Mucosa of stomach (tissue), 1 donor: Measurements from ENCODE around the gene BLOC1S3.
"Not testable (repeated sequence)": the region's sequence is repeated elsewhere in the genome, so short reads cannot be mapped to it uniquely, and the experiment has no call there.

Experiments used
- H3K27me3 ChIP-seq: one replicate; pipeline ENCODE4 v1.7.0; 2013; ENCODE audit warnings: mild to moderate bottlenecking, low read length; ENCODE audit not compliant: control insufficient read depth, insufficient read depth
- H3K36me3 ChIP-seq: one replicate; pipeline ENCODE4 v1.7.0; 2013; ENCODE audit warnings: low read length; ENCODE audit not compliant: control insufficient read depth, insufficient read depth
- H3K4me1 ChIP-seq: one replicate; pipeline ENCODE4 v1.7.0; 2013; ENCODE audit warnings: mild to moderate bottlenecking, low read length; ENCODE audit not compliant: control insufficient read depth, insufficient read depth
- H3K4me3 ChIP-seq: one replicate; pipeline ENCODE4 v1.7.0; 2013; ENCODE audit warnings: low read length
- H3K9ac ChIP-seq: one replicate; pipeline ENCODE4 v1.7.0; 2013; ENCODE audit warnings: mild to moderate bottlenecking, low read length, moderate library complexity
- H3K9me3 ChIP-seq: one replicate; pipeline ENCODE4 v1.7.0; 2013; ENCODE audit warnings: mild to moderate bottlenecking, low read length, moderate library complexity; ENCODE audit not compliant: control insufficient read depth
- donor health status: Pancreatic carcinoma.

The BLOC1S3 gene

DNA sequence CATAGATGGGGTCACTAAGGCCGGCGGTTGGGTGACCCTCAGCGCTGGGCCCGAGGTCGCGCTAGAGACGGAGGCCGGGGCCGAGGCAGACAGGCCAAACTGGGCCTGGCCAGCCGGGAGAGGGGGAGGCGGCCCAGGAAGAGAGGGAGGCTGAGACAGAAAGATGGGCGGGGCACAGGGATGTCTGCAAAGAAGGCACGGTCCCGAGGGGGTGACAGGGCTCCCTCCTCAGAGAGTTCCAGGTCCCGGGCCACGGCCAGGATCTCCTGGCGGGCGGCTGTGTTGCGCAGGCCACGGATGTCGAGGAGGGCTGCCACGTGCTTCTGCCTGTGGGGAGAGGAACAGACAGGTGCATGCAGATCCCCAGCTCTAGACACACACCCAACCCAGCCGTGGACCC is 34.4 kb downstream of the BLOC1S3 start:
- Histone ChIP-seq H3K27me3 (peaks cover 12% of the 10 kb centered on the region), H3K9me3 (no peaks in the 10 kb centered on the region), H3K4me1 (peaks cover 12% of the 10 kb centered on the region), H3K4me3 (no peak overlapping the region), H3K36me3 (no peaks in the 10 kb centered on the region), H3K9ac (no peak overlapping the region)

DNA sequence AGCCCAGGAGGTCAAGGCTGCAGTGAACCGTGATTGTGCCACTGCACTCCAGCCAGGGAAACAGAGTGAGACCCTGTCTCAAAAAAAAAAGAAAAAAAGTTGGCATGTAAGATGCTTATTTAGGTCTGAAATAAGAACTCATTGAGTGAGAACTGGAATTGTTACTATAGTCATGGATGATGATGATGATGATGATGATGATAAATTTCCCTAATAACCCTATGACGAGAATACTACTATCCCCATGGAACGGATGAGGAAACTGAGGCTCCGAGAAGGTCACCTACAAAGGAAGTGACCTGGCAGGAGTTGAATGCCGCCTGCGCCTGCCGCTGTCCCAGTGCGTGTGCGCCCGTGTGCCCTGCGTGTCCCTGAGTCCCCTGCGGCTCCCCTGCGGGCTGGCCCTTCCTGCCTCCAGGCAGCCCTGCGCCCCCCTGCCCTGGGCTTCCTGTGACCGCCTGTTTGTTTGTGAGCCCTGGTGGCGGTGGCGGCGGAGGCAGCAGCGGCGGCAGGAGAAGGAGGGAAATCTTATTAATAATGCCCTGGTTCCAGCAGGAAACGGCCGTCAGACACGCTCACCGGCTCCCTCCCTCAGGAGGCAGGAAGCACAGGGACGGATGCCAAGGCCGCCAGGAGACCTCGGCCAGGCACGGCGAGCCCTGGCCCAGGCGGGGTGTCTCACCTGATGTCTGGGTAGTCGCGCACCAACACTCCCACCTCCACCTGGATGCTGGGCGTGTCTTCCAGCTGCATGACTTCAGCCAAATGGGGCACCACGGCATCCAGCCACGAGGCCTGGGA is 37.0 kb downstream of the BLOC1S3 start:
- no peak overlapping the region for H3K9ac ChIP-seq
- H3K4me3 ChIP-seq: no peak overlapping the region
- peaks cover 12% of the 10 kb centered on the region for H3K4me1 ChIP-seq
- peaks cover 12% of the 10 kb centered on the region for H3K27me3 ChIP-seq
- H3K36me3 ChIP-seq: no peaks in the 10 kb centered on the region
- H3K9me3 ChIP-seq: no peaks in the 10 kb centered on the region

GRCh38 chr19:45216667-45217066 is 38.1 kb downstream of the BLOC1S3 start:
- no peaks in the 10 kb centered on the region for H3K36me3 ChIP-seq
- H3K9ac ChIP-seq: no peak overlapping the region
- H3K27me3 ChIP-seq: peaks cover 12% of the 10 kb centered on the region
- peaks cover 5% of the 10 kb centered on the region for H3K4me1 ChIP-seq
- H3K9me3 ChIP-seq: no peaks in the 10 kb centered on the region
- H3K4me3 ChIP-seq: no peak overlapping the region

DNA sequence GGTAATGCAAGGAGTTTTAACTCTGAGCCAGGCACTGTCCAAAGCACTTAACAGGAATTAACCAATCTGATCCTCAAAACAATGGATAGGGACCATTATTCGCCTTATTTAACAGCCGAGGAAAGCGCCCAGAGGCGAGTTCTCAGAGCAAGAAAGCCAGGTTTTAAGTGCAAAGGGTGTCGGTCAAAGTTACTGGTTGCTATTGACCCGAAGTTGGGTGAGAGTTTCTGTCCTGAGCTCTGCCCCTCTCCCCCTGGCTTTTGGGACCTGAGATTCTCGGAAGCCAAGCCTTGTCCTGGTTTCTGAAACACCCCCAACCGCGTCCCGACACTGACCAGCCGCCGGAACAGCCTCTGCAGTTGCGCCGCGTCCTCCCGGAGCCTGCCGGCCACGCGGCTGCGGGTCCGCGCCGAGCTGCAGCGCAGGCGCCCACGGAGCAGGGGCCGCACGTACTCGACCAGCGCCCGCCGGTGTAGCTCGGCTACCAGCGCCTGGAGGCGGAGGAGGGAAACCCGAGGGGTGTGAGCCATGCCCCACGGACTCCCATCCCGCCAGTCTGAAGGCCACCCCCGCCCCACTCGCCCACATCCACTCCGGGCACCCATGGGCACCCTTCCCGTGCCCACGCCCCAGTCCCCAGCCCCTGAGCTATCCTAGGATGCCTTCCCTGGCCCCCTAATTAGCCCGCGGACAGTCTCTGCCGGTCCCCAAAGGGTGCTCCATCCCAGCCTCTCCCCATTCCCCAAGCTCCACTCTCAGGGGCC is 38.8 kb downstream of the BLOC1S3 start:
- no peaks in the 10 kb centered on the region for H3K9me3 ChIP-seq
- H3K36me3 ChIP-seq: no peaks in the 10 kb centered on the region
- H3K4me3 ChIP-seq: no peak overlapping the region
- no peaks in the 10 kb centered on the region for H3K4me1 ChIP-seq
- peaks cover 8% of the 10 kb centered on the region for H3K27me3 ChIP-seq
- no peak overlapping the region for H3K9ac ChIP-seq

DNA sequence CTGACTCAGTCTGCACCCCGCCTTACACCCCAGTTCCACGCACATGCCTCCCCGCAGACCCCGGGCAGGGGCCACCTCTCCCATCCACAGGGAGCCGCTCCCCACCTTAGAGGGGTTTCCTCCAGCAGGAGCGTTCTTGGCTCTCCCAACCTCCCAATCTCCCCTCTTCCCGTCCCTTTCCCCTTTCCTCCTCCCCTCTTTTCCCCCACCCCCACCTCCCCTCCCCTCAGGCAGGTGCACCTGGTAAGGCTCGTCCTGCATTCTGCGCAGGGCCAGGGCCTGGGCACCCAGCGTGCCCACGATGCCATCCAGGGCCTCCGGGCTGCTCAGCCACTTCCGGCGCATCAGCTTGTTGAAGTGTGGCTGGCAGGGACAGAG is 39.4 kb downstream of the BLOC1S3 start:
- peaks cover 8% of the 10 kb centered on the region for H3K27me3 ChIP-seq
- no peaks in the 10 kb centered on the region for H3K36me3 ChIP-seq
- no peak overlapping the region for H3K9ac ChIP-seq
- no peaks in the 10 kb centered on the region for H3K9me3 ChIP-seq
- no peak overlapping the region for H3K4me3 ChIP-seq
- H3K4me1 ChIP-seq: no peaks in the 10 kb centered on the region

DNA sequence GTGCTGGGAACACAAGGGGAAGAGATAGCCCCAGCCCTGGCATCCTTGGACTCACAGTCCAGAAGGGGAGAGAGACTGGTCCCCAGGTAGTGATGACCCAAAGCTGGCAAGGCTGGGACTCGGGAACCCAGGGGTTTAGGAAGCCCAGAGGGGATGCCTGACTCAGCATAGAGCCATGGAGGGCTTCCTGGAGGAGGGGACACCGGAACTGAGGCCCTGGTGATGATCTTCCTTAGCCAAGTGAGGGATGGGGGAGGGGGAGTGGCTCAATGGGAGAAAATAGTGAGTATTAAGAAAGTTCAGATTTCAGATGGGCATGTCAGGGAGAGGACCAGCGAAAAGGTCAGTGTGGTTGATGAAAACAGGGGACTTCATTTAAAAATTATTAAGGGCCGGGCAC is 39.8 kb downstream of the BLOC1S3 start:
- H3K9ac ChIP-seq: no peak overlapping the region
- peaks cover 8% of the 10 kb centered on the region for H3K27me3 ChIP-seq
- H3K4me1 ChIP-seq: no peaks in the 10 kb centered on the region
- no peaks in the 10 kb centered on the region for H3K36me3 ChIP-seq
- H3K9me3 ChIP-seq: no peaks in the 10 kb centered on the region
- no peak overlapping the region for H3K4me3 ChIP-seq

GRCh38 chr19:45218911-45219743 is 40.5 kb downstream of the BLOC1S3 start:
- H3K4me3 ChIP-seq: no peak overlapping the region
- no peaks in the 10 kb centered on the region for H3K36me3 ChIP-seq
- H3K9ac ChIP-seq: no peak overlapping the region
- H3K4me1 ChIP-seq: no peaks in the 10 kb centered on the region
- peaks cover 8% of the 10 kb centered on the region for H3K27me3 ChIP-seq
- H3K9me3 ChIP-seq: no peaks in the 10 kb centered on the region

- no peaks in the 10 kb centered on the region for H3K9me3 ChIP-seq
- H3K27me3 ChIP-seq: peaks cover 4% of the 10 kb centered on the region
- H3K4me1 ChIP-seq: no peaks in the 10 kb centered on the region
- H3K9ac ChIP-seq: no peak overlapping the region
- no peak overlapping the region for H3K4me3 ChIP-seq
- H3K36me3 ChIP-seq: no peaks in the 10 kb centered on the region
Observed at GRCh38 chr19:45222724-45223123, 44.1 kb downstream of the BLOC1S3 start.

DNA sequence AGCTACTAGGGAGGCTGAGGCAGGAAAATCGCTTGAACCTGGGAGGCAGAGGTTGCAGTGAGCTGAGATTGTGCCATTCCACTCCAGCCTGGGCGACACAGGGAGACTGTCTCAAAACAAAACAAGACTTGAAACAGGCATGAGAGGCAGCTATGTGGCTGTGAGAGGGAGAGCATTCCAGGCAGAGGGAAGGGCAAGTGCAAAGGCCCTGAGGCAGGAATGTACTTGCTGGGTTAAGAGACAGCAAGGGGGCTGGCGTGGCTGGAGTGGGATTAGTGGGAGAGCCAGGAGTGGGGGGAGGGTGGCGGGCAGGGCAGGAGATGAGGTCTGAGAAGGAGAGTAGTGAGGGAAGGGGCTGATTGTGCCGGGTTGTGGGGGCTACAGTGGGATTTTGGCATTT is 45.3 kb downstream of the BLOC1S3 start:
- Histone ChIP-seq H3K4me1 (no peaks in the 10 kb centered on the region), H3K9ac (no peak overlapping the region), H3K9me3 (no peaks in the 10 kb centered on the region), H3K4me3 (no peak overlapping the region), H3K27me3 (peaks cover 5% of the 10 kb centered on the region), H3K36me3 (no peaks in the 10 kb centered on the region)

- Histone ChIP-seq H3K4me3 (no peak overlapping the region), H3K4me1 (no peaks in the 10 kb centered on the region), H3K36me3 (no peaks in the 10 kb centered on the region), H3K27me3 (peaks cover 5% of the 10 kb centered on the region), H3K9me3 (no peaks in the 10 kb centered on the region), H3K9ac (no peak overlapping the region)
Observed at GRCh38 chr19:45224645-45225044, 46.1 kb downstream of the BLOC1S3 start.

DNA sequence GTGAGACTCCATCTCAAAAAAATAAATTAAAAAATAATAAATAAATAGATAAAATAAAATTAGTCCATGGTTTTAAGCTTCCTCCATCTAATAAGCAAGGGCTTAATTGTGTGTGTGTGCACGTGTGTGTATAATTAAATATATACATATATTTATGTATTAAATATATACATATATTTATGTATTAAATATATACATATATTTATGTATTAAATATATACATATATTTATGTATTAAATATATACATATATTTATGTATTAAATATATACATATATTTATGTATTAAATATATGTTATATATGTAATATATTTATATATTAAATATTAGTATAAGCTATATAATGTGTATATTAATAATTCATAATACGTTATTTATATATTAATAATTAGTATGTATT is 50.5 kb downstream of the BLOC1S3 start:
- not testable (repeated sequence) for H3K36me3 ChIP-seq, H3K9me3 ChIP-seq, H3K9ac ChIP-seq, H3K4me3 ChIP-seq, H3K4me1 ChIP-seq
- H3K27me3 ChIP-seq: peaks cover 14% of the 10 kb centered on the region
